H1 (cell line): ENCODE measurements around the gene SGSH.

ENCODE experiments used
- CTCF ChIP-seq, 3 experiments: IDR thresholded peaks; 1 replicate in 2 of 3; 2 replicates in 1 of 3; pipeline versions ENCODE4 v1.5.1 to v1.6.1; 2011; ENCODE audit warnings: low read length in 3 of 3, mild to moderate bottlenecking in 3 of 3, inconsistent platforms in 2 of 3, low read depth in 1 of 3, moderate library complexity in 1 of 3; ENCODE audit not compliant: insufficient read depth in 1 of 3; ENCODE audit errors: control extremely low read depth in 1 of 3
- SIN3A ChIP-seq, 2 experiments: IDR thresholded peaks in 1 of 2; conservative IDR thresholded peaks in 1 of 2; 2 replicates each; pipeline ENCODE4 v1.6.1; 2011 to 2012; ENCODE audit warnings: low read length in 2 of 2, improper control_type of control experiment in 1 of 2, low read depth in 1 of 2, mild to moderate bottlenecking in 1 of 2
- TAF1 ChIP-seq: IDR thresholded peaks from 2 replicates; pipeline ENCODE4 v1.6.1; 2011; ENCODE audit warnings: mild to moderate bottlenecking, low read depth, low read length

- TF ChIP-seq SIN3A (conservative IDR thresholded peaks at IDR 0.05 in 1 of 2, IDR thresholded peaks at IDR 0.05 in 1 of 2; ENCODE audit: low read depth in 1 of 2, low read length in 2 of 2), result no peak
- no peak for TF ChIP-seq TAF1
- no peak for TF ChIP-seq CTCF (IDR thresholded peaks at IDR 0.05; ENCODE audit: control extremely low read depth in 1 of 3, insufficient read depth in 1 of 3, low read depth in 1 of 3, low read length in 3 of 3)
Measured at GRCh38 chr17:80245566-80246265, 25.6 kb upstream of the SGSH start.
